Subcutaneous adipose tissue (tissue), 4 donors: ENCODE data around the gene LHX3. TPM values are rescaled to one million over a fixed set of nuclear protein-coding genes. Genes with fewer than 3 reads are reported as not detected.

Source experiments
- total RNA-seq, 4 donors: library from RNA; depleted of rRNA; stranded (reverse); fragments of >200 nt; gene quantifications; one replicate each; pipeline ENCODE4 v1.1.0, GENCODE V29; 2016
- TF ChIP-seq, protein P1 (sequence below): fragments of 450-650 bp; IDR thresholded peaks from one replicate; pipeline ENCODE4 v1.5.1; 2016; ENCODE audit warnings: low read depth, mild to moderate bottlenecking, control low read depth, antibody characterized with exemption, moderate library complexity

The LHX3 gene
- total RNA-seq, 4 donors from 2014 or later, result not detected

DNA sequence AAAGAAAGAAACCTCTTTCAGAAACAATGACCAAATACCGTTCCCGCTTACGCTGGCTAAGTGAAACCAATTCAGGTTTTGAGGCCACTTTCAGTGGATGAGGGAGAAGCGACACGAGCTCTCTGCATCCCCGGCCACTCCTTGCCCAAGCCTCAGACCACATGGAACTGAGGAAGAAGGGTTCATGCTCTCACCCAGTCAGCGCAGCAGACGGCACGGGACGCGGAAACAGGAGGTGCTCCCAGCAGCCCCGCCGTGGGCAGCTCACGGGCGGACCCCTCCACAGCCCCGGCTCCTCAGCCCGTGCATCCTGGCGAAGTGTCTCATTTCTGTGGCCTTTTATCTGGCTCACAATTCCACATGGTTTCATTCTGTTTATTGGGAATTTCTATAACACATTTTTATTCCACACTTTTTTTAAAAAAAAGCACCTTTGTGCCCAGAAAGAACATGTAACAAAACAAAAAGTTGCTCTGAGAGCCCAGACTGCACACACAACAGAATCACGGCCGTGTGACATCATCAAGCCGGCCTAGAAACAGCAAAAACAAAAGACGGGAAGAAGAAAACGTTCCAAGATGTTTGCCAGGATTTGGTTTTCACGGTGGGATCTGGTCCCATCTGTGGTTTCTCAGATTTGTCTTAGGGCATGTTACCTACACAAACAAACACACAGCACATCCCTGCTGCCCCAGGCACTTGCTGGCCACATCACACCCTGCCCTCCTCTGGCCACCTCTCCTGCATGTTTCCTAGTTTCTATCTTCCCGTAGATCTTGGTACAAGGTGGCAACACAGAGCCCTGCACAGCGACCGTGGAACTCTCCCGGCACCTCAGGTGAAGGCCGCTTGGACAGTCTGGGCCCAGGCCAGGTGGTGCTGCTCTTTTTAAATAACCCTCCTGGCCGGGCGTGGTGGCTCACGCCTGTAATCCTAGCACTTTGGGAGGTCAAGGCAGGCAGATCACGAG lies 24.5 kb upstream of the LHX3 start:
- TF ChIP-seq, protein P1, sequence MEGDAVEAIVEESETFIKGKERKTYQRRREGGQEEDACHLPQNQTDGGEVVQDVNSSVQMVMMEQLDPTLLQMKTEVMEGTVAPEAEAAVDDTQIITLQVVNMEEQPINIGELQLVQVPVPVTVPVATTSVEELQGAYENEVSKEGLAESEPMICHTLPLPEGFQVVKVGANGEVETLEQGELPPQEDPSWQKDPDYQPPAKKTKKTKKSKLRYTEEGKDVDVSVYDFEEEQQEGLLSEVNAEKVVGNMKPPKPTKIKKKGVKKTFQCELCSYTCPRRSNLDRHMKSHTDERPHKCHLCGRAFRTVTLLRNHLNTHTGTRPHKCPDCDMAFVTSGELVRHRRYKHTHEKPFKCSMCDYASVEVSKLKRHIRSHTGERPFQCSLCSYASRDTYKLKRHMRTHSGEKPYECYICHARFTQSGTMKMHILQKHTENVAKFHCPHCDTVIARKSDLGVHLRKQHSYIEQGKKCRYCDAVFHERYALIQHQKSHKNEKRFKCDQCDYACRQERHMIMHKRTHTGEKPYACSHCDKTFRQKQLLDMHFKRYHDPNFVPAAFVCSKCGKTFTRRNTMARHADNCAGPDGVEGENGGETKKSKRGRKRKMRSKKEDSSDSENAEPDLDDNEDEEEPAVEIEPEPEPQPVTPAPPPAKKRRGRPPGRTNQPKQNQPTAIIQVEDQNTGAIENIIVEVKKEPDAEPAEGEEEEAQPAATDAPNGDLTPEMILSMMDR, result no peak

- TF ChIP-seq, protein P1, result no peak
Observed at GRCh38 chr9:136228107-136228875, 23.4 kb upstream of the LHX3 start.

GRCh38 chr9:136226680-136227407 lies 21.9 kb upstream of the LHX3 start:
- TF ChIP-seq, protein P1, result no peak

DNA sequence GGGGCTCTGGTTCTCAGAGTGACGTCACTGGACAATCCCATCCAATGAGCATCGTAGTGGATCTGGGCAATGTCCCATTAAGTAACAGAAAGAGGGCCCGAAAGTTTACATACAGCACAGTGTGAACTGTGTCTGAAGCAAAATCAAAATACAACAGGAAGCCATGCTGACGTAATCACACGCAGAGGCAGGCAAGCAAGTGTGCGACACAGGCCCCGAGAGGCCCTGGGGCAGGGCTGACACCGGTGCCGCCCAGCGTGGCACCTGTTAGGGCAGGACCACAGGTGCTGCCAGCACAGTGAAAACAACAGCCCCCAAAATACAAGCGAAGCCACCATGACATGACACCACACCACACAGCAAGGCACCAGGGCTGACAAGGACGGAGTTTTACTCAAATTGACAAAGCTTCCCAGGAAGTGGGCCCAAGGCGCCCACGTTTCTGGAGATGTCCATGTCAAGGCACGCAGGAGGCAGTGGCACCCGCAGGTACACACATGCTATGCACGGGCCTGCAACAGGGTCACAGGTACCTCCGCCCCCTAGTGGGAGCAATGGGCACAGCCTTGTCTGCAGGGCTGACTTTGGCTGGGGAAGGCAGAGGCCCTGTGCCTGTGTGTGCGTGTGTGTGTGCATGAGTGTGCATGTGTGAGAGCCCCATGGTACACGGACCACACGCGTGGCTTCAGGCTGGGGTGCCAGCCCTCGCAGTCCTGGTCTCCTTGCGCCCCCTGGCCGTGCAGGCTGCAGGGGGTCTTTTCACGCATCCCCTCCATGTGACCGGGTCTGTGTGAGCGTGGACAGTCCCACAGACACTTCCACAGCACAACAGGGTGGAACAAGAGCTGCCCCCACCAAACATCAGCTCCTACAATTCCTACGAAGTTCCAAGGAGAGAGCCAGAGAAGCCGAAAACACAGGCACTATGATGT lies 21.1 kb upstream of the LHX3 start:
- TF ChIP-seq, protein P1, result no peak

DNA sequence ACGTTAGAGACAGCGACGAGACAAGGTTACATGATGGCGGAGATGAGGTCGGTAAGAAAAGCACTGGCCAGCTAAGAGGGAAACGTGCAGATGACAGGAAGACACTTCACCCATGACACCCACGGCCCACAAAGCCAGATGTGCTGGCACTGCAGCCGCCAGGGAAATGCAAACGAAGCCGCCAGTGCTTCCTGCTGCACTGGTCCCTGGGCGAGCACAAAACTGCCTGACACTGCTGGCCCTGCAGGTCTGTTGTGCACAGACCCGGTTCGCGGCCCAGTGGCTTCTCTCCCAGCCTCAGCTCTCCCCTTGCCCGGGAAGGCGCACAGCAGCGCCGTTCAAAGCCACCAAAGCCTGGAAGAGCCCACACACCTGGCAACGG lies 20.4 kb upstream of the LHX3 start:
- TF ChIP-seq, protein P1, result no peak

DNA sequence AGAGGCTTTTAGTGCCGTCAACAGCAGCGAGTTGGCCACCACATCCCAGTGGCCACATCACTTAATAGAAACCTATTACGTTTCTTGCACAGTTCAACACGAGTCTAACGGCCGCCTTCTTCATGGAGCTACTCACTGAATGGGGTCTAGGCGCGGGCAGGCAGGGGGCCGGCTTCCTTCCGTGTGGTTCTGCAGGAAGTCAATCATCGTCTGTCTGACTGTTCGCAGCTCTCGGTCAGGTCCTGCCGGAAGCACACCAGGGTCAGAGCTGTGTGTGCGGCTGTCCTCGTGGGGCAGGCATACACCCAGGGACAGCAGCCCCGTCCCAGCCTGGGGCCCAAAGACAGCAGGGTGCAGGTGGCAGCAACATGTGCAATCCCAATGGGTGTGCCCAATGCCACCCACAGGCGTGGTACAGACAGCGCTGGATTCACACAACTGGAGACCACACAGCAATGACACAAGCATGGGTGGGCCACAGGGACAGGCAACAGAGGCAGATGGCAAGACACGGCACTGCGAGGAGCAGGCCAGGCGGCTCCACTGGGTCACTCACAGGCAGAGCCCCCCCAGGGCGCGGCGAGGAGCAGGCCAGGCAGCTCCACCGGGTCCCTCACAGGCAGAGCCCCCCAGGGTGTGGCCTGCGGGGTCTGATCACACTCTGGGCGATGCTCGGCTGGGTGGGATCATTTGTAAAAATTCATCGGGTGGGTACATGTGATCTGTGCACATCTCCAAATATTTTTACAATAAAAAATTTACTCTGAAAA lies 19.1 kb upstream of the LHX3 start:
- TF ChIP-seq, protein P1, result no peak
